Upper lobe of left lung (tissue), 4 donors: ENCODE results near the gene SND1.

Experiments
- CTCF ChIP-seq, 6 experiments: fragments of 450-650 bp in 4 of 6; fragments of 200-600 bp in 2 of 6; sonication (generic) in 2 of 6; IDR thresholded peaks; one replicate each; pipeline ENCODE4 v1.5.1; 2016 to 2019; ENCODE audit warnings: antibody characterized with exemption in 6 of 6
- POLR2AphosphoS5 ChIP-seq, 2 donors: sonication (generic); formaldehyde crosslinking; IDR thresholded peaks; one replicate each; pipeline ENCODE4 v1.5.1; 2017; ENCODE audit warnings: antibody characterized with exemption in 2 of 2

GRCh38 chr7:127733986-127734385 lies 82.0 kb downstream of the SND1 start:
- TF ChIP-seq POLR2AphosphoS5 (IDR thresholded peaks at IDR 0.05) = no peak
- TF ChIP-seq CTCF (IDR thresholded peaks at IDR 0.05) = no peak
